NT2/D1 (cell line): ENCODE results near the gene NXPE4.

ENCODE experiments used
- SUZ12 ChIP-seq: IDR thresholded peaks from 2 replicates; pipeline ENCODE4 v1.6.1; 2011; ENCODE audit not compliant: insufficient read length, insufficient read depth; ENCODE audit errors: extremely low read depth
- YY1 ChIP-seq: IDR thresholded peaks from 2 replicates; pipeline ENCODE4 v1.6.1; 2011; ENCODE audit not compliant: insufficient read length, insufficient read depth
- ZNF274 ChIP-seq: IDR thresholded peaks from 2 replicates; pipeline ENCODE4 v1.6.1; 2011; ENCODE audit warnings: mild to moderate bottlenecking, low read depth, low read length

GRCh38 chr11:114615448-114616361, 20.1 kb upstream of the NXPE4 start:
- TF ChIP-seq YY1 (no peak), ZNF274 (no peak), SUZ12 (no peak)
